ENCODE measurements around the gene CYP26B1.

CYP26B1 gene

DNA sequence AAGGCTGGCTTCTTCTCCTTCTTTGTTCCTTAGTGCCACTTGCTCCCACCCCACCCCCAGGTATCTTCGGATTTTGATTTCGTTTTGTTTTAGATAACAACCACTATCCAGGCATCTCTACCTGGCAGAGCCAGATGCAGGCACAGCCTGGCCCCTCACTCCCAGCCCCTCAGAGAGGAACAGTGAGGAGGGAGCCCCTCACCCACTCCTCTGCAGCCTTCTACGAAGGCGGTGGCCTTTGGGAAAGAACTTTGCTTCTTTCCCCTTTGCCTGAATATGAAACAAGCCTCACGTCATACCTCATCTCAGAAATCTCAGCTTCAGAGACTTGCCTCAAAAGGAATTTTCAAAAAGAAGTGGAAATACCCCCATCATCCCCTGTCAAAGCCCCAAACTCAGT lies 6.3 kb upstream of the CYP26B1 start:
- Histone ChIP-seq H3K36me3 (ENCODE audit: insufficient read depth, low read length) (no peaks in the 10 kb centered on the region), H3K4me1 (ENCODE audit: insufficient read depth, low read length) (no peaks in the 10 kb centered on the region), H3K4me3 (ENCODE audit: low read depth in 1 of 2, low read length in 2 of 2) (no peak overlapping the region), H3K27me3 (ENCODE audit: insufficient read depth, low read length, poor library complexity) (peaks cover 2% of the 10 kb centered on the region), H3K9me3 (ENCODE audit: insufficient read depth, low read length, severe bottlenecking) (no peaks in the 10 kb centered on the region), H2AFZ (ENCODE audit: low read depth, low read length) (no peak overlapping the region), H3K79me2 (ENCODE audit: insufficient read depth, low read length) (no peaks in the 10 kb centered on the region), H3K9ac (ENCODE audit: low read depth, low read length) (no peak overlapping the region), H3K27ac (ENCODE audit: low read length) (no peak overlapping the region), H4K20me1 (ENCODE audit: insufficient read depth, low read length) (0 out of 2 replicates have a peak, but pooled peaks cover 4% of the 10 kb centered on the region), H3K4me2 (ENCODE audit: insufficient read depth, low read length) (no peak overlapping the region)
- DNase-seq, result no peak
- no peak for ATAC-seq (ENCODE audit: insufficient read depth, low read depth)
- TF ChIP-seq, protein P1, sequence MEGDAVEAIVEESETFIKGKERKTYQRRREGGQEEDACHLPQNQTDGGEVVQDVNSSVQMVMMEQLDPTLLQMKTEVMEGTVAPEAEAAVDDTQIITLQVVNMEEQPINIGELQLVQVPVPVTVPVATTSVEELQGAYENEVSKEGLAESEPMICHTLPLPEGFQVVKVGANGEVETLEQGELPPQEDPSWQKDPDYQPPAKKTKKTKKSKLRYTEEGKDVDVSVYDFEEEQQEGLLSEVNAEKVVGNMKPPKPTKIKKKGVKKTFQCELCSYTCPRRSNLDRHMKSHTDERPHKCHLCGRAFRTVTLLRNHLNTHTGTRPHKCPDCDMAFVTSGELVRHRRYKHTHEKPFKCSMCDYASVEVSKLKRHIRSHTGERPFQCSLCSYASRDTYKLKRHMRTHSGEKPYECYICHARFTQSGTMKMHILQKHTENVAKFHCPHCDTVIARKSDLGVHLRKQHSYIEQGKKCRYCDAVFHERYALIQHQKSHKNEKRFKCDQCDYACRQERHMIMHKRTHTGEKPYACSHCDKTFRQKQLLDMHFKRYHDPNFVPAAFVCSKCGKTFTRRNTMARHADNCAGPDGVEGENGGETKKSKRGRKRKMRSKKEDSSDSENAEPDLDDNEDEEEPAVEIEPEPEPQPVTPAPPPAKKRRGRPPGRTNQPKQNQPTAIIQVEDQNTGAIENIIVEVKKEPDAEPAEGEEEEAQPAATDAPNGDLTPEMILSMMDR (IDR thresholded peaks at IDR 0.05; ENCODE audit: borderline replicate concordance, extremely low read depth, low read length, poor library complexity, severe bottlenecking), result no peak
- TF ChIP-seq EZH2 (IDR thresholded peaks at IDR 0.05; ENCODE audit: borderline replicate concordance, low read depth, low read length, severe bottlenecking), result no peak

DNA sequence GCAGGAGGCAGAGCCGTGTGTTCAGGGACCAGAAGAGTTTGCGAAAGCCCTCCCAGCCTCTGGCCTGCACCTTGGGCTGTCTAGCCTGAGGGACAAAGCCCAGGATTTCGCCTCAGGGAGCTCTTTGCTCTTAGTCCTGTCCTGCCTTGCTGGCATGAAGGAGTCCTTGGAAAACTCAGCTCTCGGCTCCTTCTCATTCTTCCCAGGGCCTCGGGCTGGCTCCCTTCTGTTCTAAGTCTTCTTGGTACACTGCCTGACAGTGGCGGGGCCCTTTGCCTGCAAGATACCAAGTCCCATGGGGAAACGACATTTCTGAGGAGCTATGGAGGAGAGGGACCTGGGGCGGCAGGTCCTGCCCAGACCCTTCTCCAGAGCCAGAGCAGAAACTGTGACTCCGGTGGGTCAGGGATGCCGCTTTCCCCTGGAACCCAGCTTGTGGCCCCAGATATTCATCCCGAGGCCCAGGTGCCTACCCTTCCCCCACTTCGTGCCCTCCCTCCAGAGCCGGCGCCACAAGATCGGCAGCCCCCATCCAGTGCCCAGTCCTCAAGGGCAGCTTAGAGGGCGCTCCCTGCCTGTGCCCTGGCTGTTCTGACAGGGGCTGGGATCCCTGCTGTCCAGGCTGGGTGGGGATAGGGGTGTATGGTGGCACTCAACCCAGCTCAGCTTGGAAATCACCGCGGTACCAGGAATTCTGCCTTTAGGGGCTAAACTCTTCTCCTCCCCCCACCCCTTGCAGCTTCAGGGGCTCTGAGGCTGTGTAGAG lies 5.5 kb upstream of the CYP26B1 start:
- ATAC-seq (ENCODE audit: insufficient read depth, low read depth), result no peak

DNA sequence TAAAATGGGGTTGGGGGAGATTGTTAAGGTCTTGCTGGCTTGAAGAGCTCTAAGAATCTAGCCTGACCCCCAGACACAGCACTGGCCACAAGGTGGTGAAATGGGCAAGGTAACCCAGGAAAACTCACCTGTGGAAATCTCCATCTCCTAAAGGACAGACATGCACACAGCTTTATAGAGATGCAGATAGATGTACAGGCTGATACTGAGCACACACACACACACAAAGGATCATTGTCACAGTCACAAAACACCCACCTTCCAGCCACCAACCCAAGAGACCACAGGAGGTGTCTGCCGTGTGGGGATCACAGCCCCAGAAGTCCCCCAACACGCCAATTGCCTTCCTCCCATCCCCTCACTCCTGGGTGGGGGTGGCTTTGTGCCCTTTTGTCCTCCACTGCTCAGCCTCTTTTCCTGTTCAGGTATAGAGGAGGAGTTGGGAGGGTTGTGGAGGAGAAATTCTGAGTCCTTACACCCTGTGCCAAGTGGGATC lies 3.2 kb upstream of the CYP26B1 start:
- Histone ChIP-seq H3K9ac (ENCODE audit: low read depth, low read length) (no peak overlapping the region), H3K36me3 (ENCODE audit: insufficient read depth, low read length) (no peaks in the 10 kb centered on the region), H4K20me1 (ENCODE audit: insufficient read depth, low read length) (0 out of 2 replicates have a peak, but pooled peaks cover 4% of the 10 kb centered on the region), H3K79me2 (ENCODE audit: insufficient read depth, low read length) (no peaks in the 10 kb centered on the region), H3K4me1 (ENCODE audit: insufficient read depth, low read length) (no peaks in the 10 kb centered on the region), H2AFZ (ENCODE audit: low read depth, low read length) (no peak overlapping the region), H3K27ac (ENCODE audit: low read length) (no peak overlapping the region), H3K4me2 (ENCODE audit: insufficient read depth, low read length) (no peak overlapping the region), H3K27me3 (ENCODE audit: insufficient read depth, low read length, poor library complexity) (peaks cover 2% of the 10 kb centered on the region), H3K9me3 (ENCODE audit: insufficient read depth, low read length, severe bottlenecking) (peaks cover 3% of the 10 kb centered on the region), H3K4me3 (ENCODE audit: low read depth in 1 of 2, low read length in 2 of 2) (no peak overlapping the region)
- TF ChIP-seq, protein P1 (IDR thresholded peaks at IDR 0.05; ENCODE audit: borderline replicate concordance, extremely low read depth, low read length, poor library complexity, severe bottlenecking), result no peak
- no peak for TF ChIP-seq EZH2 (IDR thresholded peaks at IDR 0.05; ENCODE audit: borderline replicate concordance, low read depth, low read length, severe bottlenecking)
- DNase-seq (no peak), ATAC-seq (ENCODE audit: insufficient read depth, low read depth) (no peak)

More for the DNA sequence above, 5.5 kb upstream of the CYP26B1 start:
- DNase-seq, result no peak
- no peaks in the 10 kb centered on the region for H3K36me3 ChIP-seq (ENCODE audit: insufficient read depth, low read length)
- no peaks in the 10 kb centered on the region for H3K4me1 ChIP-seq (ENCODE audit: insufficient read depth, low read length)
- H2AFZ ChIP-seq (ENCODE audit: low read depth, low read length), result no peak overlapping the region
- no peaks in the 10 kb centered on the region for H3K79me2 ChIP-seq (ENCODE audit: insufficient read depth, low read length)
- 0 out of 2 replicates have a peak, but pooled peaks cover 4% of the 10 kb centered on the region for H4K20me1 ChIP-seq (ENCODE audit: insufficient read depth, low read length)
- no peaks in the 10 kb centered on the region for H3K9me3 ChIP-seq (ENCODE audit: insufficient read depth, low read length, severe bottlenecking)
- peaks cover 2% of the 10 kb centered on the region for H3K27me3 ChIP-seq (ENCODE audit: insufficient read depth, low read length, poor library complexity)
- TF ChIP-seq, protein P1 (IDR thresholded peaks at IDR 0.05; ENCODE audit: borderline replicate concordance, extremely low read depth, low read length, poor library complexity, severe bottlenecking), result no peak
- TF ChIP-seq EZH2 (IDR thresholded peaks at IDR 0.05; ENCODE audit: borderline replicate concordance, low read depth, low read length, severe bottlenecking), result no peak
- no peak overlapping the region for H3K9ac ChIP-seq (ENCODE audit: low read depth, low read length)
- H3K27ac ChIP-seq (ENCODE audit: low read length), result no peak overlapping the region
- no peak overlapping the region for H3K4me3 ChIP-seq (ENCODE audit: low read depth in 1 of 2, low read length in 2 of 2)
- H3K4me2 ChIP-seq (ENCODE audit: insufficient read depth, low read length), result no peak overlapping the region

All from DND-41 (cell line).